Measurements from ENCODE around the gene KCTD10. TPM values are rescaled to one million over a fixed set of nuclear protein-coding genes. Genes with fewer than 3 reads are reported as not detected.
"Not testable (repeated sequence)": the region's sequence is repeated elsewhere in the genome, so short reads cannot be mapped to it uniquely, and the experiment has no call there.

The KCTD10 gene
- total and polyA plus RNA-seq, 2 experiments from 2014 or later, result 64.5 to 102 TPM

DNA sequence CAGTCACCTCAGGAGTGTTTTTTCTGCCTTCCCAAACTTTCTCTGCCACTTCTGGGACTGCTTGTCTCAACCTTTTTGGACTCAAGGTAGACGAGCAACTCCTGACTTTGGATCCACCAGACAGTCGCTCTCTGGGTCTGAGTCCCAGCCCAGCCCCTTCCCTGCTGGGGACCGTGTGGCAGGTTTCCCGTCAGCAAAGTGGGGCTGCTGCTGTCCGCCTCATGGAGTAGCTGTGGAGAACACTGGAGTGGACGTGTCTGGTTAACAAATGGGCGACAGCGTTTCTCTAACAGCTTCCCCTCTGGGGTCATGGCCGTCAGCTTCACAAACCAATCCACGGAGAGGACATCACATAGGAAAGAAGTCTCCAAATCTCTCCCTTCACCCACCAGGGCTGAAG lies 54.8 kb downstream of the KCTD10 start:
- Histone ChIP-seq H3K4me3 (no peak overlapping the region), H3K4me1 (ENCODE audit: low read depth) (no peaks in the 10 kb centered on the region), H3K36me3 (no peaks in the 10 kb centered on the region), H3K9me3 (ENCODE audit: low read depth) (no peaks in the 10 kb centered on the region), H3K27ac (no peak overlapping the region), H3K27me3 (no peaks in the 10 kb centered on the region)
- no peak for DNase-seq (ENCODE audit: low read depth in 1 of 2, low spot score in 1 of 2)
- TF ChIP-seq, protein P1, sequence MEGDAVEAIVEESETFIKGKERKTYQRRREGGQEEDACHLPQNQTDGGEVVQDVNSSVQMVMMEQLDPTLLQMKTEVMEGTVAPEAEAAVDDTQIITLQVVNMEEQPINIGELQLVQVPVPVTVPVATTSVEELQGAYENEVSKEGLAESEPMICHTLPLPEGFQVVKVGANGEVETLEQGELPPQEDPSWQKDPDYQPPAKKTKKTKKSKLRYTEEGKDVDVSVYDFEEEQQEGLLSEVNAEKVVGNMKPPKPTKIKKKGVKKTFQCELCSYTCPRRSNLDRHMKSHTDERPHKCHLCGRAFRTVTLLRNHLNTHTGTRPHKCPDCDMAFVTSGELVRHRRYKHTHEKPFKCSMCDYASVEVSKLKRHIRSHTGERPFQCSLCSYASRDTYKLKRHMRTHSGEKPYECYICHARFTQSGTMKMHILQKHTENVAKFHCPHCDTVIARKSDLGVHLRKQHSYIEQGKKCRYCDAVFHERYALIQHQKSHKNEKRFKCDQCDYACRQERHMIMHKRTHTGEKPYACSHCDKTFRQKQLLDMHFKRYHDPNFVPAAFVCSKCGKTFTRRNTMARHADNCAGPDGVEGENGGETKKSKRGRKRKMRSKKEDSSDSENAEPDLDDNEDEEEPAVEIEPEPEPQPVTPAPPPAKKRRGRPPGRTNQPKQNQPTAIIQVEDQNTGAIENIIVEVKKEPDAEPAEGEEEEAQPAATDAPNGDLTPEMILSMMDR (IDR thresholded peaks at IDR 0.05; ENCODE audit: low read depth, low read length), result no peak

DNA sequence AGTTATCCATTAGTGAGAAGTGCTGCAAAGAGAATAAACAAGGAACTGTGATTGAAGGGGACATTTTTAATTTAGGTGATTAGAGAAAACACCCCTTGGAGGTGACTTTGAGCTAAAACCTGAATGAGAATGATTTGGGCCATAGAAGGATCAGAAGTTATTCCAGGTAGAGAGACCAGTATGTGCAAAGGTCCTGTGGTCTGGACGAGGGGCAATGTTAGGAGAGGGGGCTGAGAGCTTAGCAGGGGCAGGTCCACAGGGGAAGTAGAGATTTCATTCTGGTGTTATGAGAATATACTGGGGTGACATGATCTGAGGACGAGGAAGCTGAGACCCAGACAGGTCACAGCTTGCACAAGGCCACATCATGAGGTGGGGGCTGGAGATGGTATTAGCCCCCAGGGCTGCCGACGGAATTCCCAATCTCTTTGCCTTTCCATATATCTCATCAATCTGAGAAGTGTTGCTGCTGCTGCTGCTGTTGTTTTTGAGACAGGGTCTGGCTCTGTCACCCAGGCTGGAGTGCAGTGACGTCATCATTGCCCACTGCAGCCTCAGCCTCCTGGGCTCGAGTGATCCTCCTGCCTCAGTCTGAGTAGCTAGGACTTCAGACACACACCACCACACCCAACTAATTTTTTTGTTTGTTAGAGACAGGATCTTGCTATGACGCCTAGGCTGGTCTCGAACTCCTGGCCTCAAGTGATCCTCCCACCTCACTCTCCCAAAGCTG lies 55.6 kb downstream of the KCTD10 start:
- no peaks in the 10 kb centered on the region for H3K9me3 ChIP-seq (ENCODE audit: low read depth)
- H3K4me1 ChIP-seq (ENCODE audit: low read depth), result no peaks in the 10 kb centered on the region
- no peaks in the 10 kb centered on the region for H3K27me3 ChIP-seq
- no peak overlapping the region for H3K27ac ChIP-seq
- TF ChIP-seq, protein P1 (IDR thresholded peaks at IDR 0.05; ENCODE audit: low read depth, low read length), result no peak
- no peak overlapping the region for H3K4me3 ChIP-seq
- no peak for DNase-seq (ENCODE audit: low read depth in 1 of 2, low spot score in 1 of 2)
- no peaks in the 10 kb centered on the region for H3K36me3 ChIP-seq

DNA sequence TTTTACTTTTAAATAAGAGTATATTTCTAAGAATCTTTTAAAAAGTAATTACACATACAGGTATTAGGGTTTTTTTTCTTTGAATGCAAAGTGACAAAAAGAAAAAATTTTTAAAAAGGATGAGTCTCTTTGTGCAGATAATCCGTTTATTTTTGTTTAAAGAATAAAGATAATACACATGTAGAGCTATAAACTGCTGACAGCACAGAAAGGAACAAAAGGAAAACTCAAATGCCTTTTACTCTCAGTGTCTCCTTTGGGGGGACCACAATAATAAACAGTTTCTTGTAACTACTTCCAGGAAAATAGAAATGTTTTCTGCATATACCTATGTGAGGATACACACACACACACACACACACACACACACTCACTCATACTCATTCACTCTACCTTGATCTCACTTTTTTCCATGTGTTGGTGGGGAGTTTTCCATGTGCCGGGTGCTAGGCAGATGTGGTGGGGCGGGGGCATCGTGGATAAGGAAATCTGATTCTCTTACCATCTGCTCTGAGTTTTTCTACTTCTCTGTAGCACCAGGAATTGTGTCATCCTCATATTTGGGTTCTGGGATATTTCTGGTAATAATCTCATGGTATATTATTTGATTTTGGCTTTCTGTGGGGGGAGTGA lies 58.1 kb downstream of the KCTD10 start:
- TF ChIP-seq, protein P1 (IDR thresholded peaks at IDR 0.05; ENCODE audit: low read depth, low read length), result no peak
- Histone ChIP-seq H3K27me3 (no peaks in the 10 kb centered on the region), H3K4me3 (no peak overlapping the region), H3K4me1 (ENCODE audit: low read depth) (no peaks in the 10 kb centered on the region), H3K9me3 (ENCODE audit: low read depth) (no peaks in the 10 kb centered on the region), H3K36me3 (no peaks in the 10 kb centered on the region), H3K27ac (no peak overlapping the region)
- DNase-seq (ENCODE audit: low read depth in 1 of 2, low spot score in 1 of 2), result no peak

DNA sequence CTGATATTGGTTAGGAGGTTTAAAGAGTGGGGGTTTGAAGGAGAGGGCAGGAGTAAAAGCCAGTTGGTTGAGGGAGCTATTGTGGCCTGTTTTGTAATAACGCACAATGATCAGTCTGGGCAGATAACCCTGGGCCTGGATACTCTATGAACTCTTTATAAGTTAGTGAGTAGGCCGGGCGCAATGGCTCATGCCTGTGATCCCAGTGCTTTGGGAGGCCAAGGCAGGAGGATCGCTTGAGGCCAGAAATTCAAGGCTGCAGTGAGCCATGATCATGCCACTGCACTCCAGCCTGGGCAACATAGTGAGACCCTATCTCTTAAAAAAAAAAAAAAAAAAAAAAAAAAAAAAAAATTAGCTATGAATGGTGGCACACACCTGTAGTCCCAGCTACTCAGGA lies 71.0 kb downstream of the KCTD10 start:
- not testable (repeated sequence) for H3K9me3 ChIP-seq (ENCODE audit: low read depth); H3K36me3 ChIP-seq; H3K4me3 ChIP-seq; DNase-seq (ENCODE audit: low read depth in 1 of 2, low spot score in 1 of 2); H3K4me1 ChIP-seq (ENCODE audit: low read depth); H3K27ac ChIP-seq
- H3K27me3 ChIP-seq, result peaks cover 18% of the 10 kb centered on the region

DNA sequence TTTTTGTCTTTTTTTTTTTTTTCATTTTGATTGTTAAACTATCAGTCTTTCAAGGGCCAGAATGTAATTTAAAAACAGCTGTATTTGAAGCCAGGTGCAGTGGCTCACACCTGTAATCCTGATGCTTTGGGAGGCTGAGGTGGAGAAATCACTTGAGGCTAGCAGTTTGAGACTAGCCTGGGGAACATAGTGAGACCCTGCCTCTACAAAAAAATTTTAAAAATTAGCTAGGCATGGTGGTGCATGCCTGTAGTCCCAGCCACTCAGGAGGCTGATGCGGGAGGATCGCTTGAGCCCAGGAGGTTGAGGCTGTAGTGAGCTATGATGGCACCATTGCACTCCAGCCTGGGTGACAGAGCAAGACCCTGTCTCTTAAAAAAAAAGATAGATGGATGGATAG lies 72.3 kb downstream of the KCTD10 start:
- H3K9me3 ChIP-seq (ENCODE audit: low read depth); H3K27ac ChIP-seq; H3K36me3 ChIP-seq; H3K4me1 ChIP-seq (ENCODE audit: low read depth); H3K4me3 ChIP-seq; DNase-seq (ENCODE audit: low read depth in 1 of 2, low spot score in 1 of 2): not testable (repeated sequence)
- peaks cover 25% of the 10 kb centered on the region for H3K27me3 ChIP-seq

Other genes starting within 250 kb of the KCTD10 start
- gene FOXN4, start 168.0 kb downstream of the KCTD10 start, total RNA-seq, result 0.42 and 2.5 TPM in 2 replicates
- 0.15 and 0.84 TPM in 2 replicates for gene FOXN4, start 168.0 kb downstream of the KCTD10 start, polyA plus RNA-seq
- gene MYO1H, start 129.4 kb downstream of the KCTD10 start, total RNA-seq, result 0.21 TPM in 1 of 2 replicates, not detected in the other
- gene MYO1H, start 129.4 kb downstream of the KCTD10 start, polyA plus RNA-seq, result 0.36 TPM in 1 of 2 replicates, not detected in the other
- 44.3 and 73.5 TPM in 2 replicates for gene UBE3B, start 334 bp upstream of the KCTD10 start, total RNA-seq
- gene UBE3B, start 334 bp upstream of the KCTD10 start, polyA plus RNA-seq, result 35.5 and 36.7 TPM in 2 replicates
- 89.4 and 133 TPM in 2 replicates for gene MMAB, start 96.2 kb upstream of the KCTD10 start, total RNA-seq
- 130 and 174 TPM in 2 replicates for gene MMAB, start 96.2 kb upstream of the KCTD10 start, polyA plus RNA-seq
- gene MVK, start 96.5 kb upstream of the KCTD10 start, total RNA-seq, result 56.1 and 83.3 TPM in 2 replicates
- 22.6 and 29.0 TPM in 2 replicates for gene MVK, start 96.5 kb upstream of the KCTD10 start, polyA plus RNA-seq
- 35.5 and 42.9 TPM in 2 replicates for gene FAM222A, start 236.5 kb upstream of the KCTD10 start, total RNA-seq
- 25.4 and 42.1 TPM in 2 replicates for gene FAM222A, start 236.5 kb upstream of the KCTD10 start, polyA plus RNA-seq